ENCODE results near the gene B3GNT2.
"Not testable (repeated sequence)": the region's sequence is repeated elsewhere in the genome, so short reads cannot be mapped to it uniquely, and the experiment has no call there.

B3GNT2 gene

DNA sequence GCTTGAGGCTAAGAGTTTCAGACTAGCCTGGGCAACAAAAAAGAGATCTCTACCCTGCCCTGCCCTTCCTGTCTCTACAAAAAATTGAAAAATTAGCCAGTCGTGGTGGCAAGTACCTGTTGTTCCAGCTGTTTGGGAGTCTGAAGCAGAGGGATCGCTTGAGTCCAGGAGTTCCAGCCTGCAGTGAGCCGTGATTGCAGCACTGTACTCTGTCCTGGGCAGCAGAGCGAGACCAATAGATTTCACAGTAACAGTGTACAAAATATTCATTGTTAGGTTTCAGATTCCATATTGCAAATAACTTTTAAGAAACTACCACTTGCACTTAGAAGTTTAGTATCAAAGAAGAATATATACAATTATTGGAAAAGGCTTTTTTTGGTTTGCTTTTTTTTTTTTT, 54.3 kb downstream of the B3GNT2 start:
- no peak overlapping the region for H3K9ac ChIP-seq (ENCODE audit: low read length)
- H3K36me3 ChIP-seq (ENCODE audit: control insufficient read depth, insufficient read depth, low read length, severe bottlenecking), result no peaks in the 10 kb centered on the region
- no peak for DNase-seq (ENCODE audit: low read depth)
- H3K9me3 ChIP-seq (ENCODE audit: control insufficient read depth, low read length), result no peaks in the 10 kb centered on the region
- no peaks in the 10 kb centered on the region for H3K27me3 ChIP-seq (replicated peaks; ENCODE audit: control insufficient read depth, insufficient read depth, low read length)
- no peak overlapping the region for H3K4me3 ChIP-seq (ENCODE audit: low read length)
- peaks cover under 1% of the 10 kb centered on the region for H3K4me1 ChIP-seq (ENCODE audit: control insufficient read depth, insufficient read depth, low read length)

DNA sequence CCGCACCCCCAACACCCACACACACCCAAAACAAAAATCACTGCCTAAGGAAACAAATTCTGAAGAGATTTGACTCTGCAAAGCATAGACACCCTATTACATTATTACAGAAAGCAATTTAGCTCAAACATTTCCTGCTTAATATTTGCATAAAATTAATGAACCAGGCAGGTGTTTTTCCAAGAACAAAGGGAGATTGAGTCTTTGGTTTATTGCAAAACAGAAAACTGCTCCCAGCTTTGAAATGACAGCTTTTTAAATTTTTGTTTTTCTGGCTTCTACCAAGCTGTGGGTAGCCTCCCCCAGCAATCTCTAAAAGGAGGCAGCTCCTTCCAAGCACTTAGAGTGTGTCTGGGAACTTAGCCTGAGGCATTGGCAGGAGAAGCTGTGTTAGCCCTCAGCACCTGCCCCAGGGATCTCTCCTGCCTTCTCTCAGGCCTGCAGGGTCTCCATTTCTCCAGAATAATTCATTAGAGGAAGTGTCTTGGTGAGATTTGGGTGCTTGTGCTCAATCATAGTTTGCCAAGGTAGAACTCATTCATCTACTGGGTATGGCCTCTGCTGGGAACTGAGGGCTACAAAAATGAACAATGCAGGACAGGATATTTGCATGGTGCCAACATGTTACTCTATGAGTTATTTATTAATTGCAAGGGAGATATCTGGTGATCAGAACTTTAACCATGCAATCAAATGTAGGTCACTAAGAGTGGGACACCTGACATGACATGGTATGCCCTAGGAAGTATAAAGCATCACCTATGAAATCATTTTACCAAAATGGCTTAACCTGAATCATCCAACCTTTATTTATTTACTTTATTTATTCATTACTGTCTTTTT, 58.7 kb downstream of the B3GNT2 start:
- H3K36me3 ChIP-seq (ENCODE audit: control insufficient read depth, insufficient read depth, low read length, severe bottlenecking), result no peaks in the 10 kb centered on the region
- H3K9me3 ChIP-seq (ENCODE audit: control insufficient read depth, low read length), result no peaks in the 10 kb centered on the region
- no peak overlapping the region for H3K4me3 ChIP-seq (ENCODE audit: low read length)
- no peak overlapping the region for H3K9ac ChIP-seq (ENCODE audit: low read length)
- H3K27me3 ChIP-seq (replicated peaks; ENCODE audit: control insufficient read depth, insufficient read depth, low read length), result no peaks in the 10 kb centered on the region
- H3K4me1 ChIP-seq (ENCODE audit: control insufficient read depth, insufficient read depth, low read length), result peaks cover 12% of the 10 kb centered on the region
- DNase-seq (ENCODE audit: low read depth), result no peak

DNA sequence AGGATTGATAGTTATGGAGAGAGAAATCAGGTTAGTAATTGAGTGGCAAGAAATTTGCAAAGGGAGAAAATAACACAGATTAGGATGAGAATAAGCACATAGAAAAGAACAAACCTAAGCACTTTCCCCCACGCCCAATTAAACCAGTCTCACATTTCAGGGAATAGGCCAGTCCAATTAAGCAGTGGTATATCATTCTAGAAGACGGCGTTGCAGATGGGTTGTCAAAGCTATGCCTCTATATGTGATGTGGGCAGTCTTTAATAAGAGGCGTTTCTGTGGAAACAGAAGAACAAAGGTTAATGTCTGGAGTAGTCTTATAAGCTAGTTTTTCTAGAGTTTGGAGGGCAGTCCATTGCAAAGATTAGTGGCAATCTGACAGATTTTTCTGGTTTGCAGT, 61.6 kb downstream of the B3GNT2 start:
- no peaks in the 10 kb centered on the region for H3K27me3 ChIP-seq (replicated peaks; ENCODE audit: control insufficient read depth, insufficient read depth, low read length)

DNA sequence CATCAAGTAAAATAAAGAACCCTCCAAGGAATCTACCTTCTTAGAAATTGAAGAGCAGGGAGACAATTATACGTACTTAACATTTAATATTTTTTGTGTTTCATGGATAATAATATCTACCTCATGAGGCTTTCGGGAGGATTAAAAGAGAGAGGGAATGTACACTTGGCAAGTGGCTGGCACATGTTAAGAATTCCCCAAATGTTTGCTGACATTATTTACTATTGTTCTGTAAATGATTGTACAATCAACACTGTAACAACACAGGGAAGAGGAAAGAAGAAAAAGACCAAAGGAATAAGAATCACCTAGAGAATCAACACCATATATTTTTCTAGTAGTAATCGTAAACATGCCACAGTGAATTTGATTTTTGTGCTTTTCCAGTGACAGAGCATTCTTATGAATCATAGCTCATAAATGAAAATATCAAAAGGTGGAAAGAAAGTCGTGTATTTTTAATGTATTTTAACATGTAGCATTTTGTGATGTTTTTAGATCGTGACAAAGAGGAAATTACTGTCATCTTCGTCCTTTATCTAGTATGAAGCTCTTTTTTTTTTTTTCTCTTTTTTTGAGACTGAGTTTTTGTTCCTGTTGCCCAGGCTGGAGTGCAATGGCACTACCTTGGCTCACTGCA, 67.3 kb downstream of the B3GNT2 start:
- H3K4me1 ChIP-seq (ENCODE audit: control insufficient read depth, insufficient read depth, low read length), result peaks cover 27% of the 10 kb centered on the region
- H3K9ac ChIP-seq (ENCODE audit: low read length), result no peak overlapping the region

More for the DNA sequence above, 61.6 kb downstream of the B3GNT2 start:
- Histone ChIP-seq H3K9me3 (ENCODE audit: control insufficient read depth, low read length) (no peaks in the 10 kb centered on the region), H3K4me1 (ENCODE audit: control insufficient read depth, insufficient read depth, low read length) (peaks cover 12% of the 10 kb centered on the region), H3K4me3 (ENCODE audit: low read length) (no peak overlapping the region), H3K9ac (ENCODE audit: low read length) (no peak overlapping the region), H3K36me3 (ENCODE audit: control insufficient read depth, insufficient read depth, low read length, severe bottlenecking) (no peaks in the 10 kb centered on the region)
- no peak for DNase-seq (ENCODE audit: low read depth)

DNA sequence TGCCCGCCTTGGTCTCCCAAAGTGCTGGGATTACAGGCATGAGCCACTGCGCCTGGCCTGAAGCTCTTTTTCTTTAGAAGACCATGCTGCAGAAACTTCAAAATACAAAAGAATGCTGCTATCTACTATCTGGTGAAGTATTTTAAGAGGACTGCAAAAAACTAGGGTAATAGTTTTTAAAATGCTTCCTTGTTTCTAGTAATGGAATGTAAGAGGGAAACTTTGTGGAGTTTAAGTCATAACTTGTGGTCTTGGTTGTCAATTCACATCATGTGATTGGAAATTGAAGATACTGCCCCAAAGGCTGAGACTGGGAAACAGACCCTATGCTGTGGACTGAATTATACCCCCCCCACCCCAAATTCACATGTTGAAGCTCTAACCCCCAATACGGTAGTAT, 68.3 kb downstream of the B3GNT2 start:
- H3K4me1 ChIP-seq (ENCODE audit: control insufficient read depth, insufficient read depth, low read length), result peaks cover 28% of the 10 kb centered on the region

More for the DNA sequence above, 67.3 kb downstream of the B3GNT2 start:
- Histone ChIP-seq H3K4me3 (ENCODE audit: low read length) (no peak overlapping the region), H3K36me3 (ENCODE audit: control insufficient read depth, insufficient read depth, low read length, severe bottlenecking) (no peaks in the 10 kb centered on the region), H3K27me3 (replicated peaks; ENCODE audit: control insufficient read depth, insufficient read depth, low read length) (no peaks in the 10 kb centered on the region), H3K9me3 (ENCODE audit: control insufficient read depth, low read length) (no peaks in the 10 kb centered on the region)
- DNase-seq (ENCODE audit: low read depth), result peak; percentile 5

DNA sequence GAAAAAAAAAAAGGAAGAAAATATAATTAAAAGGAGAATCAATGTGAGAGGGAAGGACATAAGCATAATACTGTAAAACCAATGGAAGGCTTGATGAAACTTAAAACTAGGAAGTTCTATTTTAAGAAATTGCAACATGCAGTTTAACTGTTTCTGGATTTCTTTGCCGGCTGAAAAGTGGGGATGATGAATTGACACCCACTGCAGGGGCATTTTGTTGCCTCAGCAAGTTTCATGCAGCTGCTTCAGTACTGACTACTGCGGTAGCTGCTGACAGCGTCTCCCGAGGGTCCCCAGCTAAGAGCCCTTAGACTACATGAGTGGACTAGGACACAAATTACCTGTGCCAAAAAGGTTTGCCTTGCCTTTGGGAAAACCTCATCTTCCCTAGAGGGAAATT, 69.2 kb downstream of the B3GNT2 start:
- H3K27me3 ChIP-seq (replicated peaks; ENCODE audit: control insufficient read depth, insufficient read depth, low read length), result no peaks in the 10 kb centered on the region
- no peaks in the 10 kb centered on the region for H3K36me3 ChIP-seq (ENCODE audit: control insufficient read depth, insufficient read depth, low read length, severe bottlenecking)
- no peaks in the 10 kb centered on the region for H3K9me3 ChIP-seq (ENCODE audit: control insufficient read depth, low read length)
- H3K4me3 ChIP-seq (ENCODE audit: low read length), result no peak overlapping the region
- no peak for DNase-seq (ENCODE audit: low read depth)
- peaks cover 28% of the 10 kb centered on the region for H3K4me1 ChIP-seq (ENCODE audit: control insufficient read depth, insufficient read depth, low read length)
- peak overlapping the region; percentile 25 for H3K9ac ChIP-seq (ENCODE audit: low read length)

More for the DNA sequence above, 68.3 kb downstream of the B3GNT2 start:
- H3K9ac ChIP-seq (ENCODE audit: low read length), result no peak overlapping the region
- H3K36me3 ChIP-seq (ENCODE audit: control insufficient read depth, insufficient read depth, low read length, severe bottlenecking), result no peaks in the 10 kb centered on the region
- no peaks in the 10 kb centered on the region for H3K9me3 ChIP-seq (ENCODE audit: control insufficient read depth, low read length)
- DNase-seq (ENCODE audit: low read depth), result no peak
- no peaks in the 10 kb centered on the region for H3K27me3 ChIP-seq (replicated peaks; ENCODE audit: control insufficient read depth, insufficient read depth, low read length)
- H3K4me3 ChIP-seq (ENCODE audit: low read length), result no peak overlapping the region

DNA sequence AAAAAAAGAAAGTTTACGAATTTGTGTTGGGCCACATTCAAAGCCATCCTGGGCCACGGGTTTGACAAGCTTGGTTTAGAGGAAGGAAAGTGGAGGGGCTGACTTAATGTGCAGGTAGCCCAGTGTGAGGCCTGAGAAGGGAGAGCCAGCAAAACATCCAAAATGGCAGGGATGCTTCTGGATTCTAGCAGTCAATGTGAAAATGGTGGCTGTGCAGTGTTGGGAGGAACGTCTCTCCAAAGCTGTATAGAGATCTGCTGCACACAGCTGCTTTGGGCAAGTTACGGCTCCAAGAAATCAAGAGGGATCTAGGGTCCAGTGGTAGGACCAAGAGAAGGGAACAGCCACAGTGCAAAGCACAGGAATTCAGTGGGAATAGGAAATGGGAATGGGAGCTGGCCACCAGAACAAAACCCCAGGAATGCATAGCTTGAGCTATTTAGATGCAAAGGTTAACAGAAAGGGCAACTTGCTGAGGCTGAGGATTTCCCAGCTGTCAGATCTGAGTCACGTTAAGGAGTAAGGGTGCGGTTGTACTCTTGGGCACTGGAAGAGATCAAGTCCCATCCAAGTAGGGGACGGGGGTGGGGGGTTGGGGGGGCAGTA, 70.6 kb downstream of the B3GNT2 start:
- Histone ChIP-seq H3K9ac (ENCODE audit: low read length) (peak overlapping the region; percentile 22), H3K4me1 (ENCODE audit: control insufficient read depth, insufficient read depth, low read length) (peaks cover 28% of the 10 kb centered on the region), H3K36me3 (ENCODE audit: control insufficient read depth, insufficient read depth, low read length, severe bottlenecking) (no peaks in the 10 kb centered on the region), H3K4me3 (ENCODE audit: low read length) (peak overlapping the region; percentile 14), H3K27me3 (replicated peaks; ENCODE audit: control insufficient read depth, insufficient read depth, low read length) (no peaks in the 10 kb centered on the region), H3K9me3 (ENCODE audit: control insufficient read depth, low read length) (no peaks in the 10 kb centered on the region)
- DNase-seq (ENCODE audit: low read depth), result peak; percentile 58

DNA sequence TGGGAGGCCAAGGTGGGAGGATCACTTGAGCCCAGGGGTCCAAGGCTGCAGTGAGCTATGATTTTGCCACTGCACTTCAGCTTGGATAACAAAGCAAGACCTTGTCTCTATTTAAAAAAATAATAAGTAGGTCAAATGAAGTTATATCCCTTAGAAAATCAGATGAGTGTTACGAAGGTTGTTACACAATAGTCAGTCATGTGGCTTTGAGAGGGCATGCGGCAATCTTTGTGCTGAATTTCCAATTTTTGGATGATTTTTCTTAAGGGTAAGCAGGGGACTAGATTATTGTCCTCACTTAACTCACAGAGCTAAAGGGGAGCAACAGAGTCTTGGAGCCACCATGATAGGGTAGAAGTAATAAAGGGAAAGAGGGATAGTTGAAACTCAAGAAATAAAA, 71.8 kb downstream of the B3GNT2 start:
- Histone ChIP-seq H3K4me3 (ENCODE audit: low read length) (no peak overlapping the region), H3K27me3 (replicated peaks; ENCODE audit: control insufficient read depth, insufficient read depth, low read length) (no peaks in the 10 kb centered on the region), H3K4me1 (ENCODE audit: control insufficient read depth, insufficient read depth, low read length) (peaks cover 28% of the 10 kb centered on the region), H3K36me3 (ENCODE audit: control insufficient read depth, insufficient read depth, low read length, severe bottlenecking) (no peaks in the 10 kb centered on the region), H3K9me3 (ENCODE audit: control insufficient read depth, low read length) (no peaks in the 10 kb centered on the region), H3K9ac (ENCODE audit: low read length) (peak overlapping the region; percentile 41)
- DNase-seq (ENCODE audit: low read depth), result no peak

DNA sequence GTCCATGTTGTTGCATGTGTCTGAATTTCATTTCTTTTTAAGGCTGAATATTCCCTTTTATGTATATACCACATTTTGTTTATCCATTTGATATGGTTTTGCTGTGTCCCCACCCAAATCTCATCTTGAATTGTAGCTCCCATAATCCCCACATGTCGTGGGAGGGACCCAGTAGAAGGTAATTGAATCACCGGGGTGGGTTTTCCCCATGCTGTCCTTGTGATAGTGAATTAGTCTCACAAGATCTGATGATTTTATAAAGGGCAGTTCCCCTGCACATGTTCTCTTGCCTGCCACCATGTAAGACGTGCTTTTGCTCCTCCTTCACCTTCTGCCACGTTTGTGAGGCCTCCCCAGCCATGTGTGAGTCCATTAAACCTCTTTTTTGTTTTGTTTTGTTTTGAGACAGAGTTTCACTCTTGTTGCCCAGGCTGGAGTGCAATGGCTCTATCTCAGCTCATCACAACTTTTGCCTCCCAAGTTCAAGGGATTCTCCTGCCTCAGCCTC, 72.8 kb downstream of the B3GNT2 start:
- H3K9me3 ChIP-seq (ENCODE audit: control insufficient read depth, low read length); H3K36me3 ChIP-seq (ENCODE audit: control insufficient read depth, insufficient read depth, low read length, severe bottlenecking); H3K9ac ChIP-seq (ENCODE audit: low read length); H3K4me3 ChIP-seq (ENCODE audit: low read length); H3K27me3 ChIP-seq (replicated peaks; ENCODE audit: control insufficient read depth, insufficient read depth, low read length); DNase-seq (ENCODE audit: low read depth): not testable (repeated sequence)
- H3K4me1 ChIP-seq (ENCODE audit: control insufficient read depth, insufficient read depth, low read length), result peaks cover 28% of the 10 kb centered on the region

DNA sequence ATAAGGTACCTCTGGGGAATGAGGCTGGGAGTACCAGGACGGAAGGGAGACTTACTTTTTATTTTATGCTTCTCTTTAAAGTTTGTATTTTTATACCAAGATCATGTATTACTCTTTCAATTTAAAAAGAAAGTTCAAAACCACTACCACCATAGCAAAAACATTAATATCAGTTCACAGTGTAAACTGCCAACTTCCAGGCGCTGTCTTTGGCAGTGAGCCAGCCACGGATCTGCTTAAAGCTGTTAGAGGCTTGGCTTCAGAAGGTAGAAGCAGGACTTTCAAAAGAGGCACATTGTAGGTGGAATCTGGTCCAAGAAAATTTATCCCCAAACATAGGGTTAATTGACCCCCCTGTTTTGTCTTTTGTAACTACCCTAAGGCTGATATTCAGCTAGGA, 74.8 kb downstream of the B3GNT2 start:
- H3K4me1 ChIP-seq (ENCODE audit: control insufficient read depth, insufficient read depth, low read length), result peaks cover 16% of the 10 kb centered on the region
- no peak overlapping the region for H3K9ac ChIP-seq (ENCODE audit: low read length)
- H3K9me3 ChIP-seq (ENCODE audit: control insufficient read depth, low read length), result no peaks in the 10 kb centered on the region
- H3K4me3 ChIP-seq (ENCODE audit: low read length), result no peak overlapping the region
- no peaks in the 10 kb centered on the region for H3K27me3 ChIP-seq (replicated peaks; ENCODE audit: control insufficient read depth, insufficient read depth, low read length)
- peak; percentile 34 for DNase-seq (ENCODE audit: low read depth)
- no peaks in the 10 kb centered on the region for H3K36me3 ChIP-seq (ENCODE audit: control insufficient read depth, insufficient read depth, low read length, severe bottlenecking)
